Uterus (tissue), 4 donors: Measurements from ENCODE around the gene LEMD1. TPM values are rescaled to one million over a fixed set of nuclear protein-coding genes. Genes with fewer than 3 reads are reported as not detected.
"Not testable (repeated sequence)": the region's sequence is repeated elsewhere in the genome, so short reads cannot be mapped to it uniquely, and the experiment has no call there.

Source experiments
- DNase-seq, 2 donors: peaks; one replicate each; pipeline ENCODE4 v3.0.0-alpha.2; 2019 to 2020
- H3K27ac ChIP-seq, 2 donors: fragments of 200-600 bp; sonication (generic); 1 replicate in 1 of 2; 2 replicates in 1 of 2; pipeline ENCODE4 v1.5.1; 2016 to 2018
- H3K27me3 ChIP-seq, 2 donors: fragments of 200-600 bp; sonication (generic); one replicate each; pipeline ENCODE4 v1.5.1; 2018 to 2019; ENCODE audit warnings: control low read depth in 1 of 2
- H3K36me3 ChIP-seq, 2 donors: fragments of 200-600 bp; sonication (generic); one replicate each; pipeline ENCODE4 v1.5.1; 2019; ENCODE audit warnings: control low read depth in 1 of 2
- H3K4me1 ChIP-seq, 2 donors: fragments of 200-600 bp; sonication (generic); one replicate each; pipeline ENCODE4 v1.5.1; 2018 to 2019; ENCODE audit warnings: control low read depth in 1 of 2
- H3K4me3 ChIP-seq, 2 donors: fragments of 200-600 bp; sonication (generic); 1 replicate in 1 of 2; 2 replicates in 1 of 2; pipeline ENCODE4 v1.5.1; 2018 to 2019; ENCODE audit warnings: mild to moderate bottlenecking in 1 of 2
- H3K9me3 ChIP-seq, 2 donors: fragments of 200-600 bp; sonication (generic); one replicate each; pipeline ENCODE4 v1.5.1; 2019; ENCODE audit warnings: control low read depth in 1 of 2
- POLR2A ChIP-seq, 2 donors: fragments of 450-650 bp; IDR thresholded peaks; one replicate each; pipeline ENCODE4 v1.6.1; 2016; ENCODE audit warnings: antibody characterized with exemption in 2 of 2, mild to moderate bottlenecking in 1 of 2, moderate library complexity in 1 of 2
- intact Hi-C: fragments of 100-400 bp; cut with DNase I; formaldehyde crosslinking; loops from one replicate; pipeline ENCODE4 v1.15.1; 2023; ENCODE audit warnings: low total_unique reads
- total RNA-seq, 4 donors: library from RNA; depleted of rRNA in 3 of 4; stranded (reverse); fragments of >200 nt in 3 of 4; gene quantifications; one replicate each; pipeline versions ENCODE4 v1.1.0 to v1.2.4, GENCODE V29; 2014 to 2023
- TF ChIP-seq, protein P1 (sequence below), 4 experiments: fragments of 200-600 bp in 2 of 4; fragments of 450-650 bp in 2 of 4; sonication (generic) in 2 of 4; IDR thresholded peaks; one replicate each; pipeline ENCODE4 v1.5.1; 2016 to 2019; ENCODE audit warnings: antibody characterized with exemption in 4 of 4, mild to moderate bottlenecking in 2 of 4, moderate library complexity in 1 of 4
- donor health status: DM: yes; HTN: yes; CAD: no.

Gene LEMD1
- total RNA-seq, 4 donors from 2014 or later, result 1.6 to 1.8 TPM; not detected in 2

DNA sequence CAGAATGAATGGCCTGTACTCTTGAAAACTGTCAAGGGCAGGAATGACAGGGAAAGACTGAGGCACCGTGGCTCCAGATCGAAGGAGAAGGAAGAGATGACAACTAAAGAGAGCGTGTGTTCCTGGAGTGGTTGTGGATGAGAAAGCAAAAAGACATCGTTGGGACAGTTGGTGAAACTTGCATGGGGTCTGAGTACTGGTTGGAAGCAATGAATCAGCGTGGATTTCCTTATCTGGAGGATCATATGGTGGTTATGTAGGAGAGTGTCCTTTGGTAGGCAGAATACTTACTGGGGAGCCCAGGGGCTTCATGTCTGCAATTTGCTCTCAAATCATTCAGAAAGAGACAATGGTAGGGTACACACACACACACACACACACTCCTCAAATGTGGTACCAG is 13.9 kb downstream of the LEMD1 start:
- TF ChIP-seq POLR2A (IDR thresholded peaks at IDR 0.05), result no peak
- TF ChIP-seq, protein P1, sequence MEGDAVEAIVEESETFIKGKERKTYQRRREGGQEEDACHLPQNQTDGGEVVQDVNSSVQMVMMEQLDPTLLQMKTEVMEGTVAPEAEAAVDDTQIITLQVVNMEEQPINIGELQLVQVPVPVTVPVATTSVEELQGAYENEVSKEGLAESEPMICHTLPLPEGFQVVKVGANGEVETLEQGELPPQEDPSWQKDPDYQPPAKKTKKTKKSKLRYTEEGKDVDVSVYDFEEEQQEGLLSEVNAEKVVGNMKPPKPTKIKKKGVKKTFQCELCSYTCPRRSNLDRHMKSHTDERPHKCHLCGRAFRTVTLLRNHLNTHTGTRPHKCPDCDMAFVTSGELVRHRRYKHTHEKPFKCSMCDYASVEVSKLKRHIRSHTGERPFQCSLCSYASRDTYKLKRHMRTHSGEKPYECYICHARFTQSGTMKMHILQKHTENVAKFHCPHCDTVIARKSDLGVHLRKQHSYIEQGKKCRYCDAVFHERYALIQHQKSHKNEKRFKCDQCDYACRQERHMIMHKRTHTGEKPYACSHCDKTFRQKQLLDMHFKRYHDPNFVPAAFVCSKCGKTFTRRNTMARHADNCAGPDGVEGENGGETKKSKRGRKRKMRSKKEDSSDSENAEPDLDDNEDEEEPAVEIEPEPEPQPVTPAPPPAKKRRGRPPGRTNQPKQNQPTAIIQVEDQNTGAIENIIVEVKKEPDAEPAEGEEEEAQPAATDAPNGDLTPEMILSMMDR (IDR thresholded peaks at IDR 0.05), result no peak
- Histone ChIP-seq H3K9me3 (no peaks in the 10 kb centered on the region), H3K4me1 (no peaks in the 10 kb centered on the region), H3K27me3 (no peaks in the 10 kb centered on the region), H3K27ac (no peak overlapping the region), H3K4me3 (no peak overlapping the region), H3K36me3 (no peaks in the 10 kb centered on the region)
- DNase-seq, result no peak
- intact Hi-C loops, result no loop called here

DNA sequence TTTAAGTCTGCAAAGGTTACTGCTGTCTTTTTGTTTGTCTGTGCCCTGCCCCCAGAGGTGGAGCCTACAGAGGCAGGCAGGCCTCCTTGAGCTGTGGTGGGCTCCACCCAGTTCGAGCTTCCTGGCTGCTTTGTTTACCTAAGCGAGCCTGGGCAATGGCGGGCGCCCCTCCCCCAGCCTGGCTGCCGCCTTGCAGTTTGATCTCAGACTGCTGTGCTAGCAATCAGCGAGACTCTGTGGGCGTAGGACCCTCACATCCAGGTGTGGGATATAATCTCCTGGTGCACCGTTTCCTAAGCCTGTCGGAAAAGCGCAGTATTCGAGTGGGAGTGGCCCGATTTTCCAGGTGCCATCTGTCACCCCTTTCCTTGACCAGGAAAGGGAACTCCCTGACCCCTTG is 15.6 kb downstream of the LEMD1 start:
- H3K36me3 ChIP-seq, H3K4me1 ChIP-seq, intact Hi-C loops, DNase-seq, H3K4me3 ChIP-seq, H3K27ac ChIP-seq, H3K27me3 ChIP-seq, H3K9me3 ChIP-seq: not testable (repeated sequence)

DNA sequence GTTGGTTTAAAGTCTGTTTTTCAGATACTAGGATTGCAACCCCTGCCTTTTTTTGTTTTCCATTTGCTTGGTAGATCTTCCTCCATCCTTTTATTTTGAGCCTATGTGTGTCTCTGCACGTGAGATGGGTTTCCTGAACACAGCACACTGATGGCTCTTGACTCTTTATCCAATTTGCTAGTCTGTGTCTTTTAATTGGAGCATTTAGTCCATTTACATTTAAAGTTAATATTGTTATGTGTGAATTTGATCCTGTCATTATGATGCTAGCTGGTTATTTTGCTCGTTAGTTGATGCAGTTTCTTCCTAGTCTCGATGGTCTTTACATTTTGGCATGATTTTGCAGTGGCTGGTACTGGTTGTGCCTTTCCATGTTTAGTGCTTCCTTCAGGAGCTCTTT is 17.4 kb downstream of the LEMD1 start:
- H3K4me1 ChIP-seq, H3K27ac ChIP-seq, H3K9me3 ChIP-seq, H3K36me3 ChIP-seq, intact Hi-C loops, H3K27me3 ChIP-seq, H3K4me3 ChIP-seq, DNase-seq: not testable (repeated sequence)

DNA sequence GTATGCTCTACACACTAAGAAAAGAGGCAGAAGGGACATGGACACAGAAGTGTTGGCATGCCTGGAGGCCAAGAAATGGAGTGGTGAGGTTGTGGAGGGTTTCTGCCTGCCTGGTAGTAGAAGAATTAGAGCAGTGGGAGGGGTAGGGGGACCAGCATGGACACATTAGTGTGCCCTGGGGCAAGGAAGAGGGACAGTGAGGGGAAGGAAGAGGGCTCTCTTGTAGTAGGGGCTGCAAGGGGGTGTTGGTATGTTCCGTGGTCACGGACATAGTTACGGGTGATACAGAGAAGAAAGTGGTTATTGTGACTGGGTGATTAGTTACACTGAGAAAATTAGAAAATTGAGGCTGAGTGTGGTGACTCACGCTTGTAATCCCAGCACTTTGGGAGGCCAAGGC is 23.3 kb downstream of the LEMD1 start:
- TF ChIP-seq, protein P1 (IDR thresholded peaks at IDR 0.05), result no peak
- no peak for TF ChIP-seq POLR2A (IDR thresholded peaks at IDR 0.05)
- Histone ChIP-seq H3K4me3 (no peak overlapping the region), H3K36me3 (no peaks in the 10 kb centered on the region), H3K27me3 (no peaks in the 10 kb centered on the region), H3K27ac (no peak overlapping the region), H3K4me1 (no peaks in the 10 kb centered on the region), H3K9me3 (no peaks in the 10 kb centered on the region)
- no peak for DNase-seq
- intact Hi-C loops, result no loop called here

DNA sequence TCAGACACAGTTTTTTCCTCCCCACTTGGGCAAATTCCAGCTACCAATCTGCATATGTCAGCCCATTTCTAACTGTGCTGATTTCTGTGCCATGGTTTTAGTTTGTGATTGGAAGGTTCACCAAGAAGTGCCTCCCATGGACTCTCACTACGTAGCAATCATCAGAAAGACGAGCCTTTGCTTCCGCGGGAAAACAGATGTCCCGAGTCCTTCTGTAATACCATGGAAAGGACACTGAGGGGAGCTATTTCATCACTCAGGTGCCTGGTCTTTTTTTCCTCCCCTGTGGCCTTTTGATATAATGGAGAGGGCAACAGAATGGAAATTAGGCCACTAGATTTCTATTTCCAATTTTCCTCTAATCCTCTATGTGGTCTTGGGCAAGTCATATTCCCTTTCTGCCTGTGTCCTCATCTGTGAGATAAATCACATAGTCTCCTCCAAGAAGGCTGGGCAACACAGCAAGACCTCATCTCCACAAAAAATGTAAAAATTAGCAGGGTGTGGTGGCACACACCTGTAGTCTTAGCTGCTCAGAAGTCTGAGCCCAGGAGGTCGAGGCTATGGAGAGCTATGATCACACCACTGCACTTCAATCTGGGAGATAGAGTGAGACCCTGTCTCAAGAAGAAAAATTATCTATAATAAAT is 24.8 kb downstream of the LEMD1 start:
- no peak for TF ChIP-seq POLR2A (IDR thresholded peaks at IDR 0.05)
- TF ChIP-seq, protein P1 (IDR thresholded peaks at IDR 0.05), result peak; percentile 9 to 65 (median 46)
- no peak overlapping the region for H3K4me3 ChIP-seq
- intact Hi-C loops, result no loop called here

DNA sequence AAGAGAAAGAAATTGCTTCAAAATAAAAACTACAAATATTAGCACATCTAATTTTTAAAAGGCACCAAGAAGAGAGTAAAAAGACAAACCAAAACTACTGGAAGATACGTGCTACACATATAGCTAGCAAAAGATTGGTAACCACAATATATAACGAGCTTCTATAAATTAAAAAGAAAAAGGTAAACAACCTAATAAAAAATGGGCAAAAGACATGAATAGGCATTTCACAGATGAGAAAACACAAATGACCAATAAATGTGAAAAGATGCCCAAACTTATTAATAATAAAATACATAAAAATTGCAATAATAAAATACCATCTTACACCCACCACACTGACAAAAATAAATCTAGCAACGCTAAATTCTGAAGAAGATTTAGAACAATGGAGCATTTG is 26.2 kb downstream of the LEMD1 start:
- no peak for DNase-seq
- Histone ChIP-seq H3K36me3 (no peaks in the 10 kb centered on the region), H3K9me3 (no peaks in the 10 kb centered on the region), H3K27ac (no peak overlapping the region), H3K4me3 (no peak overlapping the region), H3K4me1 (no peaks in the 10 kb centered on the region), H3K27me3 (no peaks in the 10 kb centered on the region)
- intact Hi-C loops, result no loop called here
- no peak for TF ChIP-seq POLR2A (IDR thresholded peaks at IDR 0.05)
- TF ChIP-seq, protein P1 (IDR thresholded peaks at IDR 0.05), result no peak

More for the DNA sequence above, 24.8 kb downstream of the LEMD1 start:
- no peak overlapping the region for H3K27ac ChIP-seq
- no peak for DNase-seq
- no peaks in the 10 kb centered on the region for H3K9me3 ChIP-seq
- no peaks in the 10 kb centered on the region for H3K27me3 ChIP-seq
- H3K36me3 ChIP-seq, result no peaks in the 10 kb centered on the region
- H3K4me1 ChIP-seq, result no peaks in the 10 kb centered on the region
